Hepatic stellate cell (primary cell): Measurements from ENCODE around the gene DLGAP4.

Source experiments
- DNase-seq: peaks from one replicate; pipeline ENCODE4 v3.0.0; 2011; ENCODE audit warnings: low spot score

The DLGAP4 gene

GRCh38 chr20:36565520-36565919 lies 259.4 kb downstream of the DLGAP4 start:
- DNase-seq = no peak

- DNase-seq = peak; percentile 77
Observed at GRCh38 chr20:36569847-36570429, 263.8 kb downstream of the DLGAP4 start.

GRCh38 chr20:36571564-36572504 lies 265.7 kb downstream of the DLGAP4 start:
- DNase-seq = no peak

DNA sequence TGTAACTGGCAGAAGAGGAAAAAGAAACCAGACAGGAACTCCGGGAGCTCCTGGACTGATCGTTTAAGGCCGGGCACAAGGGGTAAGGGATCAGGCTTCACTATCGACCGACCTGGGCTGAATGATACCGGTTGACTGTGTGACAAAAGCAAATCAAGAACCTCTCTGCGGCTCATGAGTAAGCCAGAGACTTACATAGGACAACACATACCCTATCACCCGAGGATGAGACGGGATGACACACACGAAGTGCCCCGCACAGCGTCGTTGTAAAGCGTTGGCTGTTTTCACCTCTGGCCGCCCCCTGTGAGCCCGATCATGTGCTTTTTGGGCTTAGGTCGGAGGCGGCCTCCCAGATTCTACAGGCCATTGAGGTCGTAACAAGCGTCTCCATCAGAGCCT lies 266.6 kb downstream of the DLGAP4 start:
- no peak for DNase-seq

DNA sequence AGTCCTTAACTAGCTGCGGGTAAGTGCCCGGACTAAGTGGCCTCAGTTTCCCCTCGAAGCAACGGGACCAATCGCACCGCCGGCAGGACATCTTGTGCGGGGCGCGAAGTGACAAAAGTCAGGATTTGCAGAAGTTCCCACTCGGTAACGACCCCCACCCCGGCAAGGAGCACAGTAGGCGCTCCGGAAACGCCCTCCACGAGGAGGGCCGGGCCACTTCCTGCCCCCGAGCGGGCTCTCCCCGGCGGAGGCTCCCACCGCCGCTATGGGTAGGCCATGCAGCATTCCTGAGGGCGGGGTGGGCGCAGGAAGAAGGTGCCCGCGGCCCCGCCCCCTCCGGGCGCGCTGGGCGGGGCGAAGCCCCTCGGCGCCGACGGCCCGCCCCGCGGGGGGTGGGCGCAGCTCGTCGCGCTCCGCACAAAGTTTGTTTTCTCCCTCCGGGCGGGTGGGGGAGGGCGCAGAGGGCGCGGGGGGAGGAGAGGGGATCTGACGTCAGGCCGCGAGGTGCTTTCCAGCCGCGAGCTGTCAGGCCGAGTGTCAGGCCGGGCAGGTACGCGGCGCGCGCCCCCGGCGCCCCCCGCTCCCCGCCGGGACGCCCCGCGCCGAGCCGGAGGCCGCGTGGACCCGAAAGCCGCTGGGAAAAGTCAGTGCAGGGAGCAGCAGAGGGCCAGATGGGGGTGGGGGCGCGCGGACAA lies 267.1 kb downstream of the DLGAP4 start, which contains the start of gene TGIF2:
Gene TGIF2, plus strand, starts transcription at position 495 of the 695 bp plus-strand sequence. CDS start 5,178 bp downstream, outside the sequence.
- peak; percentile 89 for DNase-seq

DNA sequence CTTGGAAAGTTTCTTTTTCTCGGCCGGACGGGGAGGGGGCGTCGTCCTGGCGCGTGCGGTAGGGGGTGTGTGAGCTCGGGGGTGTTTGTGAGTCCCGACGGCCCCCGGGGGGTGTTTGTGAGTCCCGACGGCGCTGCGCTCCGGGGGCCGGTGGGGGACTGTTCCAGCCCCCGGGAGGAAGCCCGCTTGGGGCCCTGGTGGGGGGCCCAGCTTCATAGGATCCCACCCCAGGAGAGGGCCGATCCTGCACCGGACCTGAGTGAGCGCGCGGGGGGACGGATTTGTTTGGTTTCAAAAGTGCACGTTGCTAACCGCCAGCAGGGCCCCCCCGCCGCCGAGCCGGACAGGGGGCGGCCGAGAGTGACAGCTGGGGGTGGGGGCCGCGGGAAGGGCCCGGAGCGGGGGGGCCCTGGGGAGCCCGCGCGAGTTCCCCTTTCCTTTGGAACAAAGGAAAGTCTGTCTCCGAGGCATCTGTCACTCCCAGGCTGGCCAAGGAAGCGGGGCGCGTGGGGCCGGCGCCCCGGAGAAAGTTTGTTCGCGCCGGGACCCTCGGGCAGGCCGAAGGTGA lies 267.7 kb downstream of the DLGAP4 start:
- no peak for DNase-seq

- peak; percentile 75 for DNase-seq
Observed at GRCh38 chr20:36574366-36575135, 268.4 kb downstream of the DLGAP4 start.

- no peak for DNase-seq
Observed at GRCh38 chr20:36576081-36576445, 269.9 kb downstream of the DLGAP4 start.
